Measurements from ENCODE around the gene PRKG1.
"Not testable (repeated sequence)": the region's sequence is repeated elsewhere in the genome, so short reads cannot be mapped to it uniquely, and the experiment has no call there.

The PRKG1 gene

GRCh38 chr10:51183783-51184182 is 109.5 kb downstream of the PRKG1 start:
- no peaks in the 10 kb centered on the region for H3K4me1 ChIP-seq (ENCODE audit: control insufficient read depth, insufficient read depth, low read length)

GRCh38 chr10:51186361-51186760 is 112.1 kb downstream of the PRKG1 start:
- Histone ChIP-seq H3K4me3 (ENCODE audit: low read depth, low read length) (no peak overlapping the region), H3K4me1 (ENCODE audit: control insufficient read depth, insufficient read depth, low read length) (no peaks in the 10 kb centered on the region), H3K36me3 (ENCODE audit: control insufficient read depth, insufficient read depth, low read length) (no peaks in the 10 kb centered on the region), H3K9ac (ENCODE audit: low read depth, low read length) (no peak overlapping the region), H3K9me3 (ENCODE audit: control insufficient read depth, insufficient read depth, low read length) (no peaks in the 10 kb centered on the region), H3K27me3 (ENCODE audit: control insufficient read depth, insufficient read depth, low read length) (no peaks in the 10 kb centered on the region)

More at GRCh38 chr10:51183783-51184182, 109.5 kb downstream of the PRKG1 start:
- no peaks in the 10 kb centered on the region for H3K27me3 ChIP-seq (ENCODE audit: control insufficient read depth, insufficient read depth, low read length)
- H3K9ac ChIP-seq (ENCODE audit: low read depth, low read length) = no peak overlapping the region
- H3K9me3 ChIP-seq (ENCODE audit: control insufficient read depth, insufficient read depth, low read length) = no peaks in the 10 kb centered on the region
- no peaks in the 10 kb centered on the region for H3K36me3 ChIP-seq (ENCODE audit: control insufficient read depth, insufficient read depth, low read length)
- no peak overlapping the region for H3K4me3 ChIP-seq (ENCODE audit: low read depth, low read length)

GRCh38 chr10:51188008-51188407 is 113.7 kb downstream of the PRKG1 start:
- H3K4me1 ChIP-seq (ENCODE audit: control insufficient read depth, insufficient read depth, low read length) = no peaks in the 10 kb centered on the region
- H3K4me3 ChIP-seq (ENCODE audit: low read depth, low read length) = no peak overlapping the region
- H3K9me3 ChIP-seq (ENCODE audit: control insufficient read depth, insufficient read depth, low read length) = no peaks in the 10 kb centered on the region
- H3K27me3 ChIP-seq (ENCODE audit: control insufficient read depth, insufficient read depth, low read length) = no peaks in the 10 kb centered on the region
- H3K36me3 ChIP-seq (ENCODE audit: control insufficient read depth, insufficient read depth, low read length) = no peaks in the 10 kb centered on the region
- no peak overlapping the region for H3K9ac ChIP-seq (ENCODE audit: low read depth, low read length)

GRCh38 chr10:51188866-51189265 is 114.6 kb downstream of the PRKG1 start:
- Histone ChIP-seq H3K9me3 (ENCODE audit: control insufficient read depth, insufficient read depth, low read length) (no peaks in the 10 kb centered on the region), H3K36me3 (ENCODE audit: control insufficient read depth, insufficient read depth, low read length) (no peaks in the 10 kb centered on the region), H3K4me3 (ENCODE audit: low read depth, low read length) (no peak overlapping the region), H3K27me3 (ENCODE audit: control insufficient read depth, insufficient read depth, low read length) (no peaks in the 10 kb centered on the region), H3K9ac (ENCODE audit: low read depth, low read length) (no peak overlapping the region), H3K4me1 (ENCODE audit: control insufficient read depth, insufficient read depth, low read length) (no peaks in the 10 kb centered on the region)

- H3K9ac ChIP-seq (ENCODE audit: low read depth, low read length) = no peak overlapping the region
- H3K4me3 ChIP-seq (ENCODE audit: low read depth, low read length) = no peak overlapping the region
- H3K36me3 ChIP-seq (ENCODE audit: control insufficient read depth, insufficient read depth, low read length) = no peaks in the 10 kb centered on the region
- no peaks in the 10 kb centered on the region for H3K9me3 ChIP-seq (ENCODE audit: control insufficient read depth, insufficient read depth, low read length)
- no peaks in the 10 kb centered on the region for H3K27me3 ChIP-seq (ENCODE audit: control insufficient read depth, insufficient read depth, low read length)
- H3K4me1 ChIP-seq (ENCODE audit: control insufficient read depth, insufficient read depth, low read length) = no peaks in the 10 kb centered on the region
Observed at GRCh38 chr10:51196508-51197175, 122.4 kb downstream of the PRKG1 start.

GRCh38 chr10:51198170-51198569 is 123.9 kb downstream of the PRKG1 start:
- Histone ChIP-seq H3K36me3 (ENCODE audit: control insufficient read depth, insufficient read depth, low read length) (no peaks in the 10 kb centered on the region), H3K27me3 (ENCODE audit: control insufficient read depth, insufficient read depth, low read length) (no peaks in the 10 kb centered on the region), H3K4me3 (ENCODE audit: low read depth, low read length) (no peak overlapping the region), H3K9me3 (ENCODE audit: control insufficient read depth, insufficient read depth, low read length) (no peaks in the 10 kb centered on the region), H3K4me1 (ENCODE audit: control insufficient read depth, insufficient read depth, low read length) (no peaks in the 10 kb centered on the region), H3K9ac (ENCODE audit: low read depth, low read length) (no peak overlapping the region)

GRCh38 chr10:51201947-51202346 is 127.7 kb downstream of the PRKG1 start:
- Histone ChIP-seq H3K9ac (ENCODE audit: low read depth, low read length) (no peak overlapping the region), H3K36me3 (ENCODE audit: control insufficient read depth, insufficient read depth, low read length) (no peaks in the 10 kb centered on the region), H3K27me3 (ENCODE audit: control insufficient read depth, insufficient read depth, low read length) (no peaks in the 10 kb centered on the region), H3K4me1 (ENCODE audit: control insufficient read depth, insufficient read depth, low read length) (peaks cover 6% of the 10 kb centered on the region), H3K9me3 (ENCODE audit: control insufficient read depth, insufficient read depth, low read length) (no peaks in the 10 kb centered on the region), H3K4me3 (ENCODE audit: low read depth, low read length) (no peak overlapping the region)

GRCh38 chr10:51203359-51203758 is 129.1 kb downstream of the PRKG1 start:
- H3K9ac ChIP-seq (ENCODE audit: low read depth, low read length) = no peak overlapping the region
- H3K36me3 ChIP-seq (ENCODE audit: control insufficient read depth, insufficient read depth, low read length) = no peaks in the 10 kb centered on the region
- H3K27me3 ChIP-seq (ENCODE audit: control insufficient read depth, insufficient read depth, low read length) = no peaks in the 10 kb centered on the region
- H3K4me3 ChIP-seq (ENCODE audit: low read depth, low read length) = no peak overlapping the region
- peaks cover 6% of the 10 kb centered on the region for H3K4me1 ChIP-seq (ENCODE audit: control insufficient read depth, insufficient read depth, low read length)
- no peaks in the 10 kb centered on the region for H3K9me3 ChIP-seq (ENCODE audit: control insufficient read depth, insufficient read depth, low read length)

- no peaks in the 10 kb centered on the region for H3K9me3 ChIP-seq (ENCODE audit: control insufficient read depth, insufficient read depth, low read length)
- H3K4me3 ChIP-seq (ENCODE audit: low read depth, low read length) = no peak overlapping the region
- H3K4me1 ChIP-seq (ENCODE audit: control insufficient read depth, insufficient read depth, low read length) = peaks cover 6% of the 10 kb centered on the region
- no peaks in the 10 kb centered on the region for H3K36me3 ChIP-seq (ENCODE audit: control insufficient read depth, insufficient read depth, low read length)
- H3K27me3 ChIP-seq (ENCODE audit: control insufficient read depth, insufficient read depth, low read length) = no peaks in the 10 kb centered on the region
- H3K9ac ChIP-seq (ENCODE audit: low read depth, low read length) = no peak overlapping the region
Observed at GRCh38 chr10:51204066-51204465, 129.8 kb downstream of the PRKG1 start.

GRCh38 chr10:51204701-51205100 is 130.4 kb downstream of the PRKG1 start:
- Histone ChIP-seq H3K4me3 (ENCODE audit: low read depth, low read length) (no peak overlapping the region), H3K36me3 (ENCODE audit: control insufficient read depth, insufficient read depth, low read length) (no peaks in the 10 kb centered on the region), H3K9ac (ENCODE audit: low read depth, low read length) (no peak overlapping the region), H3K4me1 (ENCODE audit: control insufficient read depth, insufficient read depth, low read length) (peaks cover 6% of the 10 kb centered on the region), H3K9me3 (ENCODE audit: control insufficient read depth, insufficient read depth, low read length) (no peaks in the 10 kb centered on the region), H3K27me3 (ENCODE audit: control insufficient read depth, insufficient read depth, low read length) (no peaks in the 10 kb centered on the region)

- Histone ChIP-seq H3K36me3 (ENCODE audit: control insufficient read depth, insufficient read depth, low read length) (no peaks in the 10 kb centered on the region), H3K4me1 (ENCODE audit: control insufficient read depth, insufficient read depth, low read length) (peaks cover 6% of the 10 kb centered on the region), H3K9me3 (ENCODE audit: control insufficient read depth, insufficient read depth, low read length) (no peaks in the 10 kb centered on the region), H3K9ac (ENCODE audit: low read depth, low read length) (no peak overlapping the region), H3K4me3 (ENCODE audit: low read depth, low read length) (no peak overlapping the region), H3K27me3 (ENCODE audit: control insufficient read depth, insufficient read depth, low read length) (no peaks in the 10 kb centered on the region)
Observed at GRCh38 chr10:51206500-51206899, 132.2 kb downstream of the PRKG1 start.

GRCh38 chr10:51212937-51213336 is 138.7 kb downstream of the PRKG1 start:
- H3K27me3 ChIP-seq (ENCODE audit: control insufficient read depth, insufficient read depth, low read length); H3K4me3 ChIP-seq (ENCODE audit: low read depth, low read length); H3K9ac ChIP-seq (ENCODE audit: low read depth, low read length); H3K36me3 ChIP-seq (ENCODE audit: control insufficient read depth, insufficient read depth, low read length); H3K4me1 ChIP-seq (ENCODE audit: control insufficient read depth, insufficient read depth, low read length); H3K9me3 ChIP-seq (ENCODE audit: control insufficient read depth, insufficient read depth, low read length): not testable (repeated sequence)
